Left ventricle myocardium superior (tissue), 1 donor: ENCODE measurements around the gene RND3. TPM values are rescaled to one million over a fixed set of nuclear protein-coding genes. Genes with fewer than 3 reads are reported as not detected.

Source experiments
- ATAC-seq: fragments of 200-7000 bp; cut with Tn5 transposase; one replicate; pipeline ENCODE4 v1.9.1; 2020; ENCODE audit warnings: mild to moderate bottlenecking, moderate library complexity
- DNase-seq: peaks from one replicate; pipeline ENCODE4 v3.0.0-alpha.2; 2020
- intact Hi-C: fragments of 100-400 bp; cut with micrococcal nuclease; formaldehyde crosslinking; loops from one replicate; pipeline ENCODE4 v1.11.0; 2022
- total RNA-seq: library from RNA; stranded (reverse); fragmentation: NEBNext Ultra II Directional; extraction: Animal tissue kit (Norgen Biotek cat#: 25700); gene quantifications from one replicate; pipeline ENCODE4 v1.2.1, GENCODE V29; 2021
- donor health status: DM: no; HTN: yes; CAD: no; lungs with severe emphysema.

RND3 gene
- total RNA-seq, 1 donor from 2014 or later = 25.1 TPM

DNA sequence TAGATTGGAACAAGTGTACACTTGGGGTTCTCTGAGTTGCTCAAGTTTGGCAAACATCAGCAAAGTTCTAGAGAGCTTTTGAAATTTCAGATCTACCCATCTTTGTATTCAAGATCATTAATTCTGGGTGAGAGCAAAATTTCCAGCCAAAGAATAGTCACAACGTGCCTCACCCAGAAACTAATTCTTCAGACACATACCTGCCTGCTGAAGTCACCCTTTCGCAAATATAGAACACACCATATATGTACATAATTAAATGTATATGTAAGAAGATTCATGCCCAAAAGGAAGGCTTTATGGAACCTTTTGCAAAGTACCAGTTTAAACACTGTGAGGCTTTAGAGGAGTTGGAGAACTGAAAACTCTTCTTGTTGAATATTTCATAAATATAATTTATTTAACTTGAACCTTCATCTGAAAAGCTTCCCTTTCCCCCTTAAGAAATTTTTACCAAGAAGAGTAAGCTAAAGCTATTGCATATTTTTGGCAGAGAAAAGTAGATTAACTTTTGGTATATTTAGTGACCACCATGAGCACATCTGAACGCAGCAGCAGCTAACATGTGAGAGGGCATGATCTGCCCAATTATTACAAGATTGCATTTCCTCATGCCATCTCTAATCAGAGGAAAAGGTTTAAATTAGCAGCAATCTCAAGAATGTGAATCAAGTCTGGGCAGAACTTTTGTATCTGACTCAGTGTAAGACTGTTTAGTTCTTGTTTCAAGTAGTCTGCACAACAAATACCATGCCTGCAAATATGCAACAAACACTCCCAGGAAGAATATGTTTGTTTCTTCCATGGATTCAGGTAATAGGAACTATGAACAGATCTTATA, 8.2 kb downstream of the RND3 start:
- DNase-seq (no peak), ATAC-seq (no peak)
- intact Hi-C loops = no loop called here

DNA sequence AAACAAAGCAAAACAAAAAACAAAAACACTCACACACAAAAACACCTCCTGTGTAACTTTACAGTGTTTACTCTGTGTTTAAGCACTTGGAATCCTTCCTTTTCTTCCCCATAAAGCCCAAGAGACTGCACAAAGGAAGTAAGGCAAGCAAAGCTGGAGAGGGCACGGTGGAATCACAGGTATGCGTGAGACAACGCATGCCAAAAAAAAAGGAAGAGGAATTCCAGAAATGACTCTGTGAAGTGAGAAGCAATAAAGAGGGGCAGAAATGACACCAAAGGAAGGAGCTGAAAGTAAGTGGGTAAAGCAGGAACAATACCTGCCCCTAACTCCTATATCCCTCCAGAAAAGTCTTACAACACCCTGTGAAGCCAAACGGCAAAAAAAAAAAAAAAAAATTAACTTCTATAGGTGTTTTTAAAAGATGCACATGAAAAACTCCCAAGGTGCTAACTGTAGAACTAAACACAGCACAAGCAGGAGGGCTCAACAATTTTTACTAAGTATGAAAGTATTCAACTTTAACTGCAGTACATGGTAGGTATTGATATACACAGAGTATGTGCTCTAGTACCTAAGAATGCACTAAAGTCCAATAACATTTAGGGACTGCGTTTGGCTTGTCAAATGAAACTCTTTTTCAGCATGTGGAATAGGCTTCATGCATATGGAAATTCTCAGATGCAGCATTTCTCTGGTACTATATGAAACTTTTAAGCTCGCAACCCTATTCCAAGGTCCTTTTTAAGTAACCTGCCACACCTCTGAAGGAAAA, 9.1 kb downstream of the RND3 start:
- ATAC-seq = no peak
- intact Hi-C loops = no loop called here

DNA sequence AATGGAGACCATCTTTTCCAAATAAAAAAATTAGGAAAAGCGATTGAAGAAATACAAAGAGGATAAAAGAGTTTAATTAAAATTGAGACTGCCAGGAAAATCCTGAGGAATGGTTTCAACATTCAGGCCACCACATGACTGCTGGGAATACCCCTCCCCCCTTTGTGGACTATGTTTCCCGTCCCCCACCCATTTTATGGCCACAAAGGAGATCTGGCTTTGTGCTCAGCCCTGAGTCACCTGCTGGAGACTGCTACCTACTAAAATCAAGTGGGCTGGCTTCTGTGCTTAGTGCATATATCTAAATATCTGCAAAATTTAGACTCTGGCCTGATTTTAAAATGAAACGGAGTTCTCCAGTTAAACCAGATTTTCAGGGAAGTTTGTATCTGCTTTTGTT, 10.1 kb downstream of the RND3 start:
- no peak for DNase-seq
- ATAC-seq = peak; percentile 17
- intact Hi-C loops = no loop called here

More for the DNA sequence above, 9.1 kb downstream of the RND3 start:
- DNase-seq = no peak

DNA sequence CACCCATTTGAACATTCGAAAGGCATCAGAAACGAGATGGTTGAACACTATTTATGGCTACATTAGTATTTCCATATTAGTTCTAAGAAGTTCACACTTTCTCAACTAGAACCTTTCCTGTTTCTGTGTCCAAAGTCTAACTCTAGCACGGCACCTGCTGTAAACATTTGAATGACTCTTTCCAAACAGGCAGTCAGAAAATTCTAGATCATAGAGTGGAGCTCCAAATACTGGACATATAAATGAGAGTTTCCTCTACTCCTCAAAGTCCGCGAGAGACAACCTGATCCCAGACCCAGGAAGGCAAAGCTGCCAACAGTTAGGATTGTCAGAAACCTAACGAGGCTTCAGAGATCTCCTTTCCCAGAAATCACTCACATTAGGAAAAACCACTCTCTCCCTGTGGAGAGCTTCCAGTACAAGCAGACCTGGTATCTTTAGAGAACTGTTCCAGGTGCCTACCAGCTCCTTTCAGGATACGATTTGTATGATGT, 10.6 kb downstream of the RND3 start:
- ATAC-seq = peak; percentile 14
- intact Hi-C loops = no loop called here

DNA sequence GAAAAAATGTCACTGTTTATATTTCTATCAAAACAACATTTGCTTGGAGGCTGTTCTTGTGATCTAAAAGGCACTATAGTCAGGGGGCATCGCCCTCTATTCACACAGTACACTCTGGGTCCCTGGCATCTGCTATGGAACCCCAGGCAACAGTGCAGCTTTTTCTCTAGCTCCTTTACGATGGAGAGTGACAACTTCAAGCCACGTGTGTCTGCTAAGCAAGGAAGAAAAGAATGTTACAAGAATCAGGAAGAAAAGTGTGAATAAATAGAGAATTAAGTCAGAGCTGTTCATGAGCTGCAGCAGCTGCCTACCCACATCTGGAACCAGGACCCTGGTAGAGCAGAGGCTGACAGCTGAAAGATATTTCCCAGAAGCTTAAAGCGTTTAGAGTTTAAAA, 11.2 kb downstream of the RND3 start:
- intact Hi-C loops = no loop called here
- ATAC-seq (peak; percentile 21), DNase-seq (no peak)

More for the DNA sequence above, 10.6 kb downstream of the RND3 start:
- DNase-seq = no peak

DNA sequence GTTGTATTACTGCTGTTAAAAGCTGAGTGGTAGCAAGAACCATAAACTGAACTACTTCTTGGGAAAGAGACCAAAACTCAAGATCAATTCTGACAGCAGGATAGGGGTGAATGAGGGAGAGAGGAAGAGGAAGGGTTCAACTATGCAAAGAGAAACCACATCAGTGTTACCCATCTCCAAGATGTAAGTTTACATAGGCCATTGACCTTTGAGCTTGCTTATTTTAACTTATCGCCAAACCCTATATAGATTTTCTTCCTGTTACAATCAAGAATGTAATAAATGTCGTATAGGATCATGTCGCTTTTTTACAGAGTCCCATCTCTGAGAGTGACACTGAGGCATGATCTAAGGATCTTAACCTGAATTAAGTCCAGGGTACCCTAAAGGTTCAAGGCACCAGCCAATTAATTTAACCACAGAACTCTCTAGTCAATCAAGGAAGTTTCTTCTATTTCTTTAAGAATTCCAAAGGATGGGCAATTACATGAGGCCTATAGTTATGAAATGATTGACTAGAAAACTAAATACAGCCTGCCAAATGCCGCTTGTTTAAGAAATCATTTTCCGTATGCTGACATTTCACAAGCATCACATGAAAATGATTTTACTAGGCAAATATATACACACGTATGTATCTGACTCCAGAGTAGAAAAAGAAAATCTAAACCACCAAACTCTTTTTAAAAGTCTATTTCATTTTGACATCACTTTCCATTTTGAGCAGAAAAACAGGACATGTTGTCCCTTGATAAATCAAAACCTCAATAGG, 11.8 kb downstream of the RND3 start:
- DNase-seq (no peak), ATAC-seq (no peak)
- intact Hi-C loops = no loop called here

DNA sequence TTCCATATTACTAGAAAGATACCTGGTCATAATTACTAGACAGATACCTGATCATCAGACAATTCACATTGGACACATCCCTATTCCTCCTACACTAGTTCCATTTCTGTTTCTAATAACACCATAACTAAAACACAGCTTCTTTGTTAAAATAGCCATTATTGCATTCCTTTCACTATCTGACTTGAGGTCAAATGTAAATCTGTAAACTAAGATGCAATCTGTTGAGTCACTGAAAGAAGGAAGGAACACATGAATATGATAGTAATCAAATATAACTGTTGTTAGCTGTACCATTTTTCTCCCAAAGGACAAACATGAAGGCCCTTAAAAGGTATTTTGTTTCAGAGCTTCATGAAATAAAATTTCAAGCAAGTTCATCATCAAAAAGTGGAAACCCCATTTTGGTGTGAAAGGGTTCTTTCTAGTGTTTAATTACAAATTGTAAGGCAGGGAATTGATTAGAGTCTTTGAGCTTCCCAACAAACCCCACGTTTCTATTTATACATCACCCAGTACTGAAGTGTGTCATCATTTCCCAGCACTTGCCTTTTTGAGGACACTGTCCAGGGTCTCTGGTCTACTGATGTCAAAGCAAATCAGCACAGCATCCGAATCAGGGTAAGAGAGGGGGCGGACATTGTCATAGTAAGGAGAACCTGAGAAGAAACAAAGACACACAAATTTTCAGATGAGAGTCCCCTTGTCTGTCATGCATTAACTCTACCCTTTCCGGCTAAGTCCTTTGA, 13.0 kb downstream of the RND3 start:
- no peak for ATAC-seq
- intact Hi-C loops = no loop called here
- DNase-seq = no peak

DNA sequence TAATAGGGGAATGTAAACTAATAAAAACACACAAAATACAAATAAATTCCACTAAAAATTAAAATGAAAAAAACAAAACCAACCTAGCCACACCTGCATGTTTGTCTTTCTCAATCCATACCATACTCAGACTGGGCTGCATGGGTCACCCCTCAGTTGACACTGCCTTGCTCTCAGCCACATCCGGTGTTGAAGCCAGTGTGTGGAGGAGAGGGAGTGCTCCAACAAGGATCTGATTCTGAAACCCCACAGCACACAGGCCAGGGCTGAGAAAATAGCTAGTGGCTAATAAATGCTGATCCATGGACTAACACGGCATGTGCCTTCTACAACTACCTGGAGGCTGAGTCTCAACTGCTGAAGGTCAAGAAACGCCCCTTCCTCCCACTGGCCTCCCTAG, 13.7 kb downstream of the RND3 start:
- DNase-seq (no peak), ATAC-seq (no peak)
- intact Hi-C loops = no loop called here

DNA sequence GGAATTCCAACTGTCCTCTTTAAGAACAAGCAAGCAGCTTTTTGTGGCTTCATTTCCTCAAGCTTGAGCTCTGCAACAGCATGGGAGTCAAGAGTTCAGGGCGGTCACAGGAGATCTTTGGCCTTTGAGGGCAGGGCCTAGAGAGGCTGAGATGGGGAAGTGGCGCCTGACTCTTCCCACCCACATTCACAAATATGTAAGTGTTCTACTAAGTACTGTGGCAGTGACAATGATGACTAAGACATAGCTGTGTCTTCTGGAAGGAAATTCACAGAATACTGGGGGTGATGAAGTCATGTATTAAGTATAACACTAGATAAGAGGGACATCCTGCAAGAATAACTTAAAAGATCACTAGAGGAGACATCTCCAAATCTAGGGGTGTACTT, 15.0 kb downstream of the RND3 start:
- ATAC-seq = peak; percentile 75
- DNase-seq = peak; percentile 55
- intact Hi-C loops = no loop called here

DNA sequence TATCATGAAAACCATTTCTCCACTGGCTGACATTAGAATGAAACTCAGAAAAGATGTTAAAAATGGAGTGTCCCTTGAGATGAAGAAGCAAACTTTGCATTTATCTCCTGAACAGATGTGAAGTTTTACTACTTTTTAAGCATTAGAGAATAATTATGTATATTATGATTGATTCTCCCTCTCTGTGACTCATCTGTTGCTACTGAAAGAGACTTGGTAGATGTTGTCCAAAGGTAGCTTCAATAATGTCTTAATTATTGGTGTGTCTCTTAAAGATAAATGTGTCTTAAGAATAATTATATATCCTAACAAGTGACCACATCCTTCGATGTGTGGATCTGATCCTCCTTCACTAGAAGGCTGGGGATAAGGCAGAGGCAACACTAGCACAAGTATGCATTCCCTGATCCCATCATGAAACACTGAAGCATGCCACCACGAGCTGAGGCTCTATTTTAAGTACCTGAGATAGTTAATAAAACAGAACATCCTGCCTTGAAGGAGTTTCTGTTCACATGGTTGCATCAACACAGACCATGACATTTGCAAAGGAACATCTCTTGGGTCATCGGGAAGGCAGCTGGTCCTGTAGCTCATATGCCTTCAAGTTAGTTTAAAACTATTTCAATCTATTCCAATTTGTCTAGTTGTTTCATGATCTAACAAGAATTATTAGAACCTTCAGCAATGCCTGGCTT, 15.5 kb downstream of the RND3 start:
- peak; percentile 30 for ATAC-seq
- intact Hi-C loops = no loop called here
- no peak for DNase-seq

DNA sequence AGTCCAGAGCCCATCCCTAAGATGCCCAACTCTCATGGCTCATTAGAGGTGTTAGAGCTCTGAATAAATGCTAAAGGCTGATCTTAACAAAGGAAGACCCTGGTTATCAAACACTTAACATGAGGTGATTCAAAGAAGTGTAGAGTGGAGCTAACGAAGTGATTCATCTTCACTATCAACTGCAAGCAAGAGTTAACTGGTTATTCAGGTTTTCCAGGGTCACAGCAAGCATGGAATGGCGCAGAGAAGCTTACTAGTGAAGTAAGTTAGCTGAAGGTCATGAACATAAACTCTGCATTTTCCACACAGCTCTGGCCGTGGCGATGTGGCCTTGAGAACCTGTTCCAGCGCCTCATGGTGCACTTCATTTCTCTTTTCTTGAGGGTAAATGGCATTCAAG, 17.0 kb downstream of the RND3 start:
- intact Hi-C loops = no loop called here
- DNase-seq (no peak), ATAC-seq (no peak)

DNA sequence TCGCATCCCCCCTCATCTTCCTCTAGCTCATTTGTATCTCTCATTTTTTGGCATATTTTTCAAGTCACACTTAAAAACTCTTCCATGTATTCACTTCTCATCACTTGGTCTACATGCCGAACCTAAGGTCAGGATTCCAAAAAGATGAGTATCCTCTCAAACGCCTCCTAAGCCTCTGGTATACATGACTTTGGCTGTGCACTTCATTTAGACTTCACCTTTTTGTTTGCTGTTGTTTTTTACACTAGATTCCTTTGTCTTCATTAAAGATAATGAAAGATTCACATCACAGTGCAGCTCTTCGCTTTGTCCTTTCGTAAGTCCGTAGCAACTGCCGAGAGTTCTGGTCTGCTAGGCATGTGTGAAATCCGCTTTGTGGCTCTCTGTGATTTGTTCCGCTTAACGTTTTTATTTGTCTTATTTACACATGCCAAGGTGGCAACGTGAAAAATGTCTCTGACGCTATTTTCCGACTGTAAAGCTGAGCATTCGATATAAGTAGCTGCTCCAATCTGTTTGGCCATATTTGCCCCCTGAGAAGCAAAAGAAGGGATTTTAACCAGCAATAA, 17.7 kb downstream of the RND3 start:
- intact Hi-C loops = no loop called here
- ATAC-seq (no peak), DNase-seq (no peak)

DNA sequence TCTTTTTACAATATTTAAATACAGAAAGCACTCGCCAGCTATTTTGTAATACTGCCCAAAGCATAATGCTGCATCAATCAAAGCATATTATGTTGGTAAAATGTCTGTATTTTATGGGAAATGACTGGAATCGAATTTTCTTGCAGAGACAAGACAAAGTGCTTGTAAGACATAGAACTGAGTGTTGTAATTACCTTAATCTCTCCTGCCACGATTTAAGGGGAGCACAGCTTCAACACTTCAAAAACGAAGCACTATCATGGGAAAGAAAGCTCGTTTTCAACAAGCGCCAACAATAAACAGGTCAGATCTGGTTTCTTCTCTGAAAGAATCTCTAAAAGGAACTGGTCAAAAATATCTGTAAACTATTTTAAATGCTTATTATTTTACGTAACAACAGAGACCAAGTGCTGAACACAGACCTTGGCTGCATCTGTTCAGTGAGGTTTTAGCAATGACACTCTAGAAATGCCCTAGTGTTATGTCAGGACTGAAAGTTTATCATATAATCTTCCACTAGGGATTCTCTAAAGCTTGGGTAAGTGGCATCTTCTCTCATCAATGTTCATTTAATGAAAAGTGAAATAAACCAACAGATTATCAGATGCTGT, 19.0 kb downstream of the RND3 start:
- ATAC-seq (no peak), DNase-seq (no peak)
- intact Hi-C loops = no loop called here

DNA sequence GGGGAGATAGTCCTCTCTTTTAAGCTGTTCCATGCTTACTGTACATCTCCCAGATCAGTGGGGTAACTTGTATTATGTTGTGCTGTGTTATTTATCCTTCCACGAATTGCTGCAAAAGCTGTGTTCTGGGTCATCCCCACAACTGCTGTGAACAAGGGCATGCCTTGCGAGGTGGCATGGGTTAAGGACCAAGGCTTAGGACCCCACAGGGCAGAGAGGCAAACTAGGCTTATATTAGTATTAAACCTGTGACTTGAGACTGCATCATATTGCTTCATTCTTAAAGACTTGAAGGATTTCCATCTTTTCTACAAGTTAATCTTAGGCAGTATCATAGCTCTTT, 19.9 kb downstream of the RND3 start:
- intact Hi-C loops = no loop called here
- ATAC-seq (no peak), DNase-seq (no peak)

DNA sequence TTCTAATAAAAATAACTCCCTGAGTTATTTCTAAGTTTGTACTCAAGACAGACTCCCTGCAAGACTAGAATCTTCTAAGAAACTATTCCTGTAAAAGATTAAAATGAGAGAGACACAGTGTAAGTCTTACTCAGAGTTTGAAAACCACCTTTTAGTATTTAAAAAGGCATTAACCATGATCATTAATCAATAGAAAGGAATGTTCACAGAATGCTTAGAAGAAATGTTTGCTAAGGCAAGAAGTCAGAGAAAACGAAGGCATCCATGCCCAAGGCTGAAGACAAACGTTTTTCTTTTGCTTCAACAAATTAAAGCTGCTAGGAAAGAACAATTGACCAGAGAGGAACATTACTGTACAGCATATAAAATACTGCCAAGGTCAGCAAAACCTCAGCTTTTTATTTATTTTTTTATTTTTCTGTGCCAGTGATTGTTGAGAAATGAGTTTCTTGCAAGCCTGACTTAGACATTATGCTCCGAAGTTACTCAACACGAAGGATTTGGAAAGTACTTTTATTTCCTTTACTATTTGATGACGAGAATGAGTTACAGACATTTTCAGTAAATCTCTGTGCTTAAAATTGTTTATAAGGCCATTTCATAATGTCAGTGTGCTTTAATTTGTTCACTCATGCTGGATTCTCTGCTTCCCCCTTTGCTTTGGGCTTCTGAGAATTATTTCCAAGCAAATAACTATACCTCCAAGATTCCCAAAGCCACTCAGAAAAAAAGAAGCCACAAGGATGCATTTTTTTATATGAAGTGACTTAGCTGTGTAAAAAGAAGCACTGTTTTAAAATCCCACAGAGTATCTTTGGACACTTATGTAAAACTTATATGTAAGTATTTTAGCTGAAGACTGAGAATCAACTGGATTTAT, 20.5 kb downstream of the RND3 start:
- intact Hi-C loops = no loop called here

DNA sequence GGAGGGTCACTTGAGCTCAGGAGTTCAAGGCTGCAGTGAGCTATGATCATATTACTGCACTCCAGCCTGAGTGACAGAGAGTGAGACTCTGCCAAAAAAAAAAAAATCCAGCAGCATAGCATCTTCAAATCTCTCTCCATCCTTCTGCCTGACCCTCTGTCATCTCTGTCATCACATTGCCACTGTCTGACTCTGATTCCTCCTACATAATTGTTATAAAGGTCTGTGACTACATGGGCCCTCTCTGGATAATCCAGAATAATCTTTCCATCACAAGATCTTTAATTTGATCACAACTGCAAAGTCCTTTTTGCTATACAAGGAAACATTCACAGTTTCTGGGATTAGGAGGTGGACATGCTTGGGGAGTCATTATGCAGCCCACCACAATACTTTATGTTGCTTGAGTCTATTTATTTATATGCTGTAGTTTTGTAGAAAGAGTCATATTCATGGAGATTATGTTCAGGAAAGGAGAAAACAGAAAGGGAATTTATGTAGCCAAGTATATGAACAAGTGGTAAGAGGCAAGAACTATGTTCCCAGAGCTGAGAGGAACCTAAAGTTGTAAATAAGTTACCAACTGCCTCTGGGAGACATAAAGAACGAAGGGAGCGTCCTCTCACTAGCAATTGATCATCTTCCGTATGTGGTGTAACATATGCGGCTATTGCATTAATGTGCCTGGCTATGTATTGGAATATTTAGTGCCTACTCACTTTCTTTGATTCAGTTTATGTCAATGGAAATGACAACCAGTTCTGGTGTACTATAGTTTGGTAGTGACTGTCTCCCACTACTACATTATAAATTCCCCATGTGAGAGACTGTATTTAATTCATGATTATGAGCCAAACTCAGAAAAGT, 21.5 kb downstream of the RND3 start:
- intact Hi-C loops = no loop called here
- no peak for DNase-seq
- ATAC-seq = no peak

More for the DNA sequence above, 20.5 kb downstream of the RND3 start:
- peak; percentile 42 for ATAC-seq
- DNase-seq = no peak
